ENCODE measurements around the gene NANS.

NANS gene

GRCh38 chr9:98096091-98096490 is 39.6 kb downstream of the NANS start:
- Histone ChIP-seq H3K4me3 (IDR thresholded peaks at IDR 0.05; ENCODE audit: insufficient read depth, low read depth, low read length) (no peak overlapping the region), H3K27me3 (ENCODE audit: insufficient read depth, low read depth) (no peaks in the 10 kb centered on the region), H4K20me1 (ENCODE audit: insufficient read depth) (no peaks in the 10 kb centered on the region), H3K9ac (no peak overlapping the region), H3K27ac (peak overlapping the region; percentile 81; the same call in 1 of the 2 replicates), H3K4me1 (ENCODE audit: low read depth, poor library complexity, severe bottlenecking) (peaks cover 61% of the 10 kb centered on the region), H2AFZ (ENCODE audit: low read depth) (no peak overlapping the region), H3K36me3 (ENCODE audit: insufficient read depth) (no peaks in the 10 kb centered on the region), H3K79me2 (ENCODE audit: insufficient read depth, low read depth) (peaks cover 10% of the 10 kb centered on the region; the same call in 1 of the 2 replicates), H3K4me2 (no peak overlapping the region)
- TF ChIP-seq, protein P1, sequence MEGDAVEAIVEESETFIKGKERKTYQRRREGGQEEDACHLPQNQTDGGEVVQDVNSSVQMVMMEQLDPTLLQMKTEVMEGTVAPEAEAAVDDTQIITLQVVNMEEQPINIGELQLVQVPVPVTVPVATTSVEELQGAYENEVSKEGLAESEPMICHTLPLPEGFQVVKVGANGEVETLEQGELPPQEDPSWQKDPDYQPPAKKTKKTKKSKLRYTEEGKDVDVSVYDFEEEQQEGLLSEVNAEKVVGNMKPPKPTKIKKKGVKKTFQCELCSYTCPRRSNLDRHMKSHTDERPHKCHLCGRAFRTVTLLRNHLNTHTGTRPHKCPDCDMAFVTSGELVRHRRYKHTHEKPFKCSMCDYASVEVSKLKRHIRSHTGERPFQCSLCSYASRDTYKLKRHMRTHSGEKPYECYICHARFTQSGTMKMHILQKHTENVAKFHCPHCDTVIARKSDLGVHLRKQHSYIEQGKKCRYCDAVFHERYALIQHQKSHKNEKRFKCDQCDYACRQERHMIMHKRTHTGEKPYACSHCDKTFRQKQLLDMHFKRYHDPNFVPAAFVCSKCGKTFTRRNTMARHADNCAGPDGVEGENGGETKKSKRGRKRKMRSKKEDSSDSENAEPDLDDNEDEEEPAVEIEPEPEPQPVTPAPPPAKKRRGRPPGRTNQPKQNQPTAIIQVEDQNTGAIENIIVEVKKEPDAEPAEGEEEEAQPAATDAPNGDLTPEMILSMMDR (conservative IDR thresholded peaks at IDR 0.05; ENCODE audit: low read depth, low read length), result no peak

DNA sequence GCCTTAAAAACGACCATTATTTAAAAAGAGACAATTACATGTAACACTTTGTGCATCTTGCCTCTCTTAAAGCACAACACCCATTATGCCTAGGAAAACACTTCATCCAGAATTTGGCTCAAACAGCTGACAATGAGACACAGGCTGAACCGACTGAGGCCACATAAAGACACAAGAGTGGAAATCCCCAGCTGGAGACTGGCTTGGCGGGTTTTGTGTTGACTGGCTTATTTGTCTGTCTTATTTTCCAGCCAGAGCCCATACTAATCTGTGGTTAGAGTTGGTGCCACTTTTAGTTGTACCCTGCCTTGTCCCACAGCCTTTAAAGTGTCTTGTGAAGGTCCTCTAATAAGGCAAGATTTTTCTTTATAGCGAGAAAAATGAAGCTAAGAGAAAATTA is 41.3 kb downstream of the NANS start:
- TF ChIP-seq, protein P1 (conservative IDR thresholded peaks at IDR 0.05; ENCODE audit: low read depth, low read length), result no peak
- H3K36me3 ChIP-seq (ENCODE audit: insufficient read depth), result no peaks in the 10 kb centered on the region
- H2AFZ ChIP-seq (ENCODE audit: low read depth), result peak overlapping the region; percentile 21; the same call in 1 of the 2 replicates
- peaks cover 10% of the 10 kb centered on the region; the same call in 1 of the 2 replicates for H3K79me2 ChIP-seq (ENCODE audit: insufficient read depth, low read depth)
- no peak overlapping the region for H3K4me3 ChIP-seq (IDR thresholded peaks at IDR 0.05; ENCODE audit: insufficient read depth, low read depth, low read length)
- H3K27me3 ChIP-seq (ENCODE audit: insufficient read depth, low read depth), result no peaks in the 10 kb centered on the region
- peak overlapping the region; percentile 81 for H3K27ac ChIP-seq
- H3K9ac ChIP-seq, result peak overlapping the region; percentile 40; the same call in 1 of the 2 replicates
- no peaks in the 10 kb centered on the region for H4K20me1 ChIP-seq (ENCODE audit: insufficient read depth)
- H3K4me1 ChIP-seq (ENCODE audit: low read depth, poor library complexity, severe bottlenecking), result peaks cover 76% of the 10 kb centered on the region
- peak overlapping the region; percentile 73 for H3K4me2 ChIP-seq

DNA sequence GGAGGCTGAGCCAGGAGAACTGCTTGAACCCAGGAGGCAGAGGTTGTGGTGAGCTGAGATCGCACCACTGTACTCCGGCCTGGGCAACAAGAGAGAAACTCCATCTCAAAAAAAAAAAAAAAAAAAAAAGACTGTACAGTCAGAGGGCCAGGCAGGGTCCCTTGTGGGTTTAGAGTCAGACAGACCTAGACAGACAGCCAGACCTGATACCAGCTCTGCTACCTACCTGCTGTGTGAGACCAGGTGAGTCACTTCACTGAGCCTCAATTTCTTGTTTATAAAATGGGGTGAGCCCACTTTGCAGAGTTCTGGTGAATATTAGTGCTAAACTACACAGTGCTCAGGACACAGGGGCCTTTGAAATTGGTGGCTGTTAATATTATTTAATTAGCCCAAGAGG is 42.8 kb downstream of the NANS start:
- H3K27me3 ChIP-seq (ENCODE audit: insufficient read depth, low read depth), result no peaks in the 10 kb centered on the region
- no peak overlapping the region; the same call in 1 of the 2 replicates for H3K9ac ChIP-seq
- no peaks in the 10 kb centered on the region for H4K20me1 ChIP-seq (ENCODE audit: insufficient read depth)
- peak overlapping the region; percentile 73; the same call in 1 of the 2 replicates for H3K4me2 ChIP-seq
- H3K4me3 ChIP-seq (IDR thresholded peaks at IDR 0.05; ENCODE audit: insufficient read depth, low read depth, low read length), result no peak overlapping the region
- no peaks in the 10 kb centered on the region for H3K36me3 ChIP-seq (ENCODE audit: insufficient read depth)
- H3K27ac ChIP-seq, result peak overlapping the region; percentile 81
- H3K4me1 ChIP-seq (ENCODE audit: low read depth, poor library complexity, severe bottlenecking), result peaks cover 91% of the 10 kb centered on the region
- H3K79me2 ChIP-seq (ENCODE audit: insufficient read depth, low read depth), result peaks cover 16% of the 10 kb centered on the region; the same call in 1 of the 2 replicates
- no peak overlapping the region for H2AFZ ChIP-seq (ENCODE audit: low read depth)
- TF ChIP-seq, protein P1 (conservative IDR thresholded peaks at IDR 0.05; ENCODE audit: low read depth, low read length), result no peak

- TF ChIP-seq, protein P1 (conservative IDR thresholded peaks at IDR 0.05; ENCODE audit: low read depth, low read length), result no peak
- no peak overlapping the region for H3K4me3 ChIP-seq (IDR thresholded peaks at IDR 0.05; ENCODE audit: insufficient read depth, low read depth, low read length)
- peak overlapping the region; percentile 81; the same call in 1 of the 2 replicates for H3K27ac ChIP-seq
- H2AFZ ChIP-seq (ENCODE audit: low read depth), result no peak overlapping the region
- peaks cover 96% of the 10 kb centered on the region for H3K4me1 ChIP-seq (ENCODE audit: low read depth, poor library complexity, severe bottlenecking)
- H3K4me2 ChIP-seq, result peak overlapping the region; percentile 73
- H3K79me2 ChIP-seq (ENCODE audit: insufficient read depth, low read depth), result peaks cover 22% of the 10 kb centered on the region; the same call in 1 of the 2 replicates
- no peaks in the 10 kb centered on the region for H3K27me3 ChIP-seq (ENCODE audit: insufficient read depth, low read depth)
- no peaks in the 10 kb centered on the region for H4K20me1 ChIP-seq (ENCODE audit: insufficient read depth)
- no peak overlapping the region for H3K9ac ChIP-seq
- H3K36me3 ChIP-seq (ENCODE audit: insufficient read depth), result no peaks in the 10 kb centered on the region
Observed at GRCh38 chr9:98099898-98100297, 43.4 kb downstream of the NANS start.
